ENCODE data around the gene MRPS2.

The MRPS2 gene

GRCh38 chr9:135551456-135551855 lies 51.0 kb downstream of the MRPS2 start:
- no peak overlapping the region for H3K4me3 ChIP-seq (ENCODE audit: control insufficient read depth, low read depth, low read length)
- TF ChIP-seq, protein P1, sequence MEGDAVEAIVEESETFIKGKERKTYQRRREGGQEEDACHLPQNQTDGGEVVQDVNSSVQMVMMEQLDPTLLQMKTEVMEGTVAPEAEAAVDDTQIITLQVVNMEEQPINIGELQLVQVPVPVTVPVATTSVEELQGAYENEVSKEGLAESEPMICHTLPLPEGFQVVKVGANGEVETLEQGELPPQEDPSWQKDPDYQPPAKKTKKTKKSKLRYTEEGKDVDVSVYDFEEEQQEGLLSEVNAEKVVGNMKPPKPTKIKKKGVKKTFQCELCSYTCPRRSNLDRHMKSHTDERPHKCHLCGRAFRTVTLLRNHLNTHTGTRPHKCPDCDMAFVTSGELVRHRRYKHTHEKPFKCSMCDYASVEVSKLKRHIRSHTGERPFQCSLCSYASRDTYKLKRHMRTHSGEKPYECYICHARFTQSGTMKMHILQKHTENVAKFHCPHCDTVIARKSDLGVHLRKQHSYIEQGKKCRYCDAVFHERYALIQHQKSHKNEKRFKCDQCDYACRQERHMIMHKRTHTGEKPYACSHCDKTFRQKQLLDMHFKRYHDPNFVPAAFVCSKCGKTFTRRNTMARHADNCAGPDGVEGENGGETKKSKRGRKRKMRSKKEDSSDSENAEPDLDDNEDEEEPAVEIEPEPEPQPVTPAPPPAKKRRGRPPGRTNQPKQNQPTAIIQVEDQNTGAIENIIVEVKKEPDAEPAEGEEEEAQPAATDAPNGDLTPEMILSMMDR (IDR thresholded peaks at IDR 0.05; ENCODE audit: control insufficient read depth, insufficient read depth, low read depth, low read length, missing control alignments) = no peak
- no peak for DNase-seq (ENCODE audit: low read depth)

- TF ChIP-seq, protein P1 (IDR thresholded peaks at IDR 0.05; ENCODE audit: control insufficient read depth, insufficient read depth, low read depth, low read length, missing control alignments) = no peak
- DNase-seq (ENCODE audit: low read depth) = no peak
- H3K4me3 ChIP-seq (ENCODE audit: control insufficient read depth, low read depth, low read length) = no peak overlapping the region
These were observed 51.7 kb downstream of the MRPS2 start for GRCh38 chr9:135552021-135552697.

DNA sequence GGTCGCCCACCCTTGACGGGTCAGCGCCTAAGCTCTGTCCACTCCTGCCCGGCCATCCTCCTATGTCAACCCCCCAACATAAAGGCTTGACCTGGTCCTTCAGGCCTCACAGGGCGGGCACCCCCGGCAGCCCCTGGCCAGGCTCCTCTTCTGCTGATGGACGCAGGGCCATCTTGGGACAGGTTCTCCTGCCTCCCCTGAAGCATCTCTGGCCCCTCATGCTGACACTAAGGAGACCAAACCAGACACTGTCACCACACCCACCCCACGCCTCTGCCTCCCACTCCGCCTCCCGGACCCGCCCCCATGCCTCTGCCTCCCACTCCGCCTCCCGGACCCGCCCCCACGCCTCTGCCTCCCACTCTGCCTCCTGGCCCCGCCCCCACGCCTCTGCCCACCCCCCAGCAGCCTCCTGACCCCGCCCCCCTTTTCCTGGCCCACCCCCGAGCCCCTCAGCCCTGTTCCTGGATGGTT lies 52.3 kb downstream of the MRPS2 start:
- no peak overlapping the region for H3K4me3 ChIP-seq (ENCODE audit: control insufficient read depth, low read depth, low read length)
- TF ChIP-seq, protein P1 (IDR thresholded peaks at IDR 0.05; ENCODE audit: control insufficient read depth, insufficient read depth, low read depth, low read length, missing control alignments) = no peak
- DNase-seq (ENCODE audit: low read depth) = no peak

Measured in AG09309 (cell line).